Activated naive CD4-positive, alpha-beta T cell treated with anti-CD3 and anti-CD28 coated beads, Interleukin-2, amount 50 U/mL, for 16 hours (primary cell): Measurements from ENCODE around the gene CHCHD4.
"Not testable (repeated sequence)": the region's sequence is repeated elsewhere in the genome, so short reads cannot be mapped to it uniquely, and the experiment has no call there.

ENCODE experiments used
- DNase-seq: peaks from one replicate; pipeline ENCODE4 v3.0.0-alpha.2; 2020

CHCHD4 gene

GRCh38 chr3:14133876-14134275, 9.2 kb upstream of the CHCHD4 start:
- DNase-seq = no peak

- no peak for DNase-seq
These were observed 8.6 kb upstream of the CHCHD4 start for GRCh38 chr3:14133188-14133800.

GRCh38 chr3:14132689-14133088, 8.0 kb upstream of the CHCHD4 start:
- no peak for DNase-seq

GRCh38 chr3:14132120-14132519, 7.5 kb upstream of the CHCHD4 start:
- DNase-seq = no peak

GRCh38 chr3:14131134-14131533, 6.5 kb upstream of the CHCHD4 start:
- no peak for DNase-seq

- DNase-seq = no peak
These were observed 6.0 kb upstream of the CHCHD4 start for GRCh38 chr3:14130707-14131106.

- DNase-seq = no peak
These were observed 5.6 kb upstream of the CHCHD4 start for GRCh38 chr3:14130230-14130629.

GRCh38 chr3:14129296-14129695, 4.6 kb upstream of the CHCHD4 start:
- no peak for DNase-seq

- DNase-seq = no peak
These were observed 4.1 kb upstream of the CHCHD4 start for GRCh38 chr3:14128724-14129123.

- DNase-seq = no peak
These were observed 3.0 kb upstream of the CHCHD4 start for GRCh38 chr3:14127516-14128161.

GRCh38 chr3:14126887-14127505, 2.3 kb upstream of the CHCHD4 start:
- no peak for DNase-seq

GRCh38 chr3:14126017-14126886, 1.6 kb upstream of the CHCHD4 start:
- no peak for DNase-seq

- peak; percentile 67 for DNase-seq
These were observed 735 bp upstream of the CHCHD4 start for GRCh38 chr3:14125193-14126016.

- peak; percentile 72 for DNase-seq
These were observed 451 bp downstream of the CHCHD4 start for GRCh38 chr3:14124223-14124614.

- DNase-seq = no peak
These were observed 1.1 kb downstream of the CHCHD4 start for GRCh38 chr3:14123308-14124222.

- no peak for DNase-seq
These were observed 2.4 kb downstream of the CHCHD4 start for GRCh38 chr3:14122301-14122700.

- no peak for DNase-seq
These were observed 2.8 kb downstream of the CHCHD4 start for GRCh38 chr3:14121859-14122258.

GRCh38 chr3:14120921-14121448, 3.7 kb downstream of the CHCHD4 start:
- not testable (repeated sequence) for DNase-seq

GRCh38 chr3:14120111-14120920, 4.4 kb downstream of the CHCHD4 start:
- no peak for DNase-seq

GRCh38 chr3:14119651-14120050, 5.0 kb downstream of the CHCHD4 start:
- no peak for DNase-seq
